H1 (cell line): Measurements from ENCODE around the gene SDHAF2. TPM values are rescaled to one million over a fixed set of nuclear protein-coding genes. Genes with fewer than 3 reads are reported as not detected.

Experiments
- CTCF ChIA-PET: fragments of 300-600 bp; sonication (Branson Sonifier 250); formaldehyde crosslinking; loops from one replicate; lab custom pipeline; 2021; ENCODE audit not compliant: partially characterized antibody; lab: Charles Lee
- POLR2A ChIA-PET: fragments of 300-600 bp; sonication (Branson Sonifier 250); formaldehyde crosslinking; loops from one replicate; lab custom pipeline; 2021; ENCODE audit warnings: inconsistent platforms; ENCODE audit not compliant: partially characterized antibody; lab: Charles Lee
- DNase-seq, 2 experiments: peaks; one replicate each; pipeline versions ENCODE4 v3.0.0 to v3.0.0-alpha.2; 2010 to 2022; ENCODE audit warnings: low spot score in 2 of 2, low read depth in 1 of 2, mixed read lengths in 1 of 2
- FAIRE-seq: peaks from 2 replicates; lab custom pipeline; 2011; peaks lifted over from hg19 to GRCh38; lab: Jason Lieb, UNC
- H2AFZ ChIP-seq: 2 replicates; pipeline ENCODE4 v1.8.1; 2012; ENCODE audit warnings: low read length, inconsistent platforms
- H2AK5ac ChIP-seq: 2 replicates; pipeline ENCODE4 v1.6.1; 2013; ENCODE audit warnings: low read depth, low read length
- H2BK120ac ChIP-seq: replicated peaks from 2 replicates; pipeline ENCODE3; 2013; ENCODE audit warnings: low read depth, low read length, inconsistent platforms
- H2BK12ac ChIP-seq: 2 replicates; pipeline ENCODE4 v1.6.1; 2013; ENCODE audit warnings: low read depth, low read length
- H2BK15ac ChIP-seq: 2 replicates; pipeline ENCODE4 v1.6.1; 2013; ENCODE audit warnings: low read length
- H2BK20ac ChIP-seq: 2 replicates; pipeline ENCODE4 v1.6.1; 2013; ENCODE audit warnings: low read length
- H2BK5ac ChIP-seq: 2 replicates; pipeline ENCODE4 v1.6.1; 2013; ENCODE audit warnings: low read depth, low read length
- H3K14ac ChIP-seq: 2 replicates; pipeline ENCODE4 v1.6.1; 2013; ENCODE audit warnings: inconsistent platforms; ENCODE audit not compliant: insufficient read length
- H3K18ac ChIP-seq: 2 replicates; pipeline ENCODE4 v1.6.1; 2013; ENCODE audit warnings: low read length; ENCODE audit errors: extremely low read depth
- H3K23ac ChIP-seq: 2 replicates; pipeline ENCODE4 v1.6.1; 2013; ENCODE audit warnings: inconsistent platforms; ENCODE audit not compliant: insufficient read length
- H3K23me2 ChIP-seq: 2 replicates; pipeline ENCODE4 v1.6.1; 2013; ENCODE audit warnings: low read depth, low read length
- H3K27ac ChIP-seq: 2 replicates; pipeline ENCODE4 v1.6.1; 2011; ENCODE audit warnings: low read depth, low read length, inconsistent platforms
- H3K27me3 ChIP-seq, 4 experiments: replicated peaks in 1 of 4; 1 replicate in 1 of 4; 2 replicates in 3 of 4; pipeline versions ENCODE4 v1.6.1 to v1.8.1; 2011 to 2013; ENCODE audit warnings: low read length in 3 of 4, mild to moderate bottlenecking in 3 of 4, inconsistent platforms in 2 of 4, mixed read lengths in 2 of 4, moderate library complexity in 1 of 4; ENCODE audit not compliant: control insufficient read depth in 3 of 4, insufficient read depth in 3 of 4; ENCODE audit errors: extremely low read depth in 1 of 4
- H3K36me3 ChIP-seq, 4 experiments: 2 replicates each; pipeline versions ENCODE4 v1.6.1 to v1.8.1; 2011 to 2013; ENCODE audit warnings: mild to moderate bottlenecking in 4 of 4, low read length in 3 of 4, moderate library complexity in 2 of 4, control low read depth in 1 of 4, inconsistent platforms in 1 of 4; ENCODE audit not compliant: insufficient read depth in 4 of 4, control insufficient read depth in 2 of 4
- H3K4ac ChIP-seq: replicated peaks from 2 replicates; pipeline ENCODE3; 2013; ENCODE audit warnings: low read length, low read depth, mixed read lengths, inconsistent platforms; ENCODE audit not compliant: insufficient read length
- H3K4me1 ChIP-seq, 4 experiments: replicated peaks in 1 of 4; 1 replicate in 1 of 4; 2 replicates in 3 of 4; pipeline versions ENCODE4 v1.6.1 to v1.8.1; 2011 to 2013; ENCODE audit warnings: low read length in 3 of 4, inconsistent platforms in 2 of 4, mixed read lengths in 1 of 4; ENCODE audit not compliant: insufficient read depth in 4 of 4, control insufficient read depth in 3 of 4
- H3K4me2 ChIP-seq, 2 experiments: 2 replicates each; pipeline versions ENCODE4 v1.6.1 to v1.8.1; 2011 to 2013; ENCODE audit warnings: low read depth in 2 of 2, low read length in 2 of 2, control low read depth in 1 of 2, inconsistent platforms in 1 of 2, mild to moderate bottlenecking in 1 of 2; ENCODE audit not compliant: insufficient read depth in 1 of 2
- H3K4me3 ChIP-seq, 4 experiments: fragments of 200-600, 300-600 bp in 1 of 4; sonication (generic), shearing (Covaris generic), sonication (Bioruptor Twin) in 1 of 4; 2 replicates each; pipeline versions ENCODE4 v1.5.1 to v1.8.1; 2011 to 2016; ENCODE audit warnings: low read length in 4 of 4, low read depth in 3 of 4, control low read depth in 2 of 4, inconsistent platforms in 2 of 4, mild to moderate bottlenecking in 2 of 4, mixed read lengths in 1 of 4, moderate library complexity in 1 of 4; ENCODE audit not compliant: insufficient read depth in 2 of 4; ENCODE audit errors: extremely low read depth in 1 of 4
- H3K56ac ChIP-seq: replicated peaks from 2 replicates; pipeline ENCODE3; 2013; ENCODE audit warnings: low read depth, mild to moderate bottlenecking, mixed read lengths, low read length, inconsistent platforms; ENCODE audit not compliant: insufficient read length
- H3K79me1 ChIP-seq: 2 replicates; pipeline ENCODE4 v1.6.1; 2013; ENCODE audit warnings: low read depth, low read length, control low read depth
- H3K79me2 ChIP-seq, 2 experiments: 2 replicates each; pipeline versions ENCODE4 v1.6.1 to v1.8.1; 2012 to 2013; ENCODE audit warnings: low read length in 2 of 2, mild to moderate bottlenecking in 2 of 2, inconsistent platforms in 1 of 2; ENCODE audit not compliant: insufficient read depth in 2 of 2, control insufficient read depth in 1 of 2
- H3K9ac ChIP-seq, 4 experiments: replicated peaks in 1 of 4; 1 replicate in 1 of 4; 2 replicates in 3 of 4; pipeline versions ENCODE4 v1.6.1 to v1.8.1; 2011 to 2013; ENCODE audit warnings: low read depth in 3 of 4, low read length in 3 of 4, control low read depth in 2 of 4, mild to moderate bottlenecking in 2 of 4, moderate library complexity in 2 of 4, inconsistent platforms in 1 of 4; ENCODE audit errors: extremely low read depth in 1 of 4
- H3K9me3 ChIP-seq, 2 experiments: 2 replicates each; pipeline versions ENCODE4 v1.6.1 to v1.8.1; 2012 to 2013; ENCODE audit warnings: mild to moderate bottlenecking in 2 of 2, moderate library complexity in 2 of 2, control low read depth in 1 of 2, inconsistent platforms in 1 of 2, low read depth in 1 of 2, low read length in 1 of 2, mixed read lengths in 1 of 2; ENCODE audit not compliant: insufficient read depth in 2 of 2
- H4K20me1 ChIP-seq, 2 experiments: replicated peaks in 1 of 2; 2 replicates each; pipeline versions ENCODE3 to v1.8.1; 2011 to 2013; ENCODE audit warnings: inconsistent platforms in 2 of 2, low read length in 2 of 2, mild to moderate bottlenecking in 1 of 2; ENCODE audit not compliant: insufficient read depth in 2 of 2, control insufficient read depth in 1 of 2
- H4K5ac ChIP-seq: 2 replicates; pipeline ENCODE4 v1.6.1; 2013; ENCODE audit warnings: low read length, low read depth, mixed read lengths, inconsistent platforms; ENCODE audit not compliant: insufficient read length
- H4K8ac ChIP-seq: 2 replicates; pipeline ENCODE4 v1.8.0; 2013; ENCODE audit warnings: mild to moderate bottlenecking, moderate library complexity, low read length, inconsistent platforms; ENCODE audit not compliant: insufficient read depth; ENCODE audit errors: extremely low read depth
- H4K91ac ChIP-seq: replicated peaks from 2 replicates; pipeline ENCODE3; 2013; ENCODE audit warnings: low read length, mixed read lengths, inconsistent platforms; ENCODE audit not compliant: insufficient read length
- CTBP2 ChIP-seq: IDR thresholded peaks from 2 replicates; pipeline ENCODE4 v1.7.0; 2011; ENCODE audit warnings: borderline replicate concordance, mild to moderate bottlenecking, moderate library complexity, mixed read lengths, low read length; ENCODE audit not compliant: insufficient read depth, insufficient read length
- EZH2 ChIP-seq: fragments of 200-600 bp; sonication (generic); IDR thresholded peaks from 2 replicates; pipeline ENCODE4 v1.7.1; 2012; ENCODE audit warnings: low read depth, mild to moderate bottlenecking, moderate library complexity, low read length, inconsistent platforms; ENCODE audit not compliant: severe bottlenecking
- FOSL1 ChIP-seq: IDR thresholded peaks from 2 replicates; pipeline ENCODE4 v1.6.1; 2011; ENCODE audit warnings: mild to moderate bottlenecking, low read depth, low read length, moderate library complexity; ENCODE audit not compliant: insufficient read depth
- GABPA ChIP-seq: IDR thresholded peaks from 2 replicates; pipeline ENCODE4 v1.6.1; 2011; ENCODE audit warnings: mild to moderate bottlenecking, low read length, moderate library complexity, borderline replicate concordance; ENCODE audit not compliant: insufficient read depth
- HDAC2 ChIP-seq, 2 experiments: fragments of 300-600 bp in 1 of 2; sonication (generic) in 1 of 2; IDR thresholded peaks; 2 replicates each; pipeline ENCODE4 v1.6.1; 2011 to 2012; ENCODE audit warnings: low read depth in 2 of 2, low read length in 2 of 2, mild to moderate bottlenecking in 2 of 2, moderate library complexity in 2 of 2, borderline replicate concordance in 1 of 2, inconsistent platforms in 1 of 2
- NRF1 ChIP-seq: IDR thresholded peaks from 2 replicates; pipeline ENCODE4 v1.6.1; 2011; ENCODE audit warnings: mild to moderate bottlenecking, low read depth, low read length, improper control_type of control experiment
- POLR2AphosphoS5 ChIP-seq: IDR thresholded peaks from 2 replicates; pipeline ENCODE4 v1.6.1; 2011; ENCODE audit warnings: low read depth, low read length
- RAD21 ChIP-seq, 2 experiments: IDR thresholded peaks in 1 of 2; conservative IDR thresholded peaks in 1 of 2; 2 replicates each; pipeline ENCODE4 v1.6.1; 2011; ENCODE audit warnings: low read depth in 2 of 2, low read length in 2 of 2, improper control_type of control experiment in 1 of 2, inconsistent platforms in 1 of 2, mild to moderate bottlenecking in 1 of 2, moderate library complexity in 1 of 2
- SIRT6 ChIP-seq: IDR thresholded peaks from one replicate; pipeline ENCODE4 v1.7.1; 2012; ENCODE audit warnings: low read length, inconsistent platforms
- SP1 ChIP-seq: IDR thresholded peaks from 2 replicates; pipeline ENCODE4 v1.6.1; 2011; ENCODE audit warnings: low read depth, low read length
- SP4 ChIP-seq: IDR thresholded peaks from 2 replicates; pipeline ENCODE4 v1.6.1; 2012; ENCODE audit warnings: low read length, inconsistent platforms
- TBP ChIP-seq: IDR thresholded peaks from 2 replicates; pipeline ENCODE4 v1.6.1; 2011; ENCODE audit warnings: low read depth, low read length, improper control_type of control experiment
- WGBS, 2 experiments: shearing (Covaris generic) in 1 of 2; methylation state at CpG; one replicate each; pipeline versions ENCODE4 v1.1.6 to v1.1.7; 2013 to 2015; ENCODE audit warnings: low lambda C conversion rate in 2 of 2, mixed read lengths in 2 of 2, inconsistent platforms in 1 of 2, low coverage in 1 of 2, missing lambda C conversion rate in 1 of 2; ENCODE audit not compliant: insufficient replicate concordance in 2 of 2, insufficient coverage in 1 of 2, insufficient read length in 1 of 2; ENCODE audit errors: extremely low coverage in 1 of 2, missing lambda C conversion rate in 1 of 2; 5-methylcytosine and 5-hydroxymethylcytosine counted together
- polyA plus RNA-seq, 7 experiments: library from polyadenylated mRNA; depleted of rRNA in 3 of 7; stranded (reverse) in 5 of 7; unstranded in 2 of 7; fragments of >200 nt in 5 of 7; fragments of 200-250 nt in 2 of 7; gene quantifications; 1 replicate in 5 of 7; 2 replicates in 1 of 7; 4 replicates in 1 of 7; pipeline versions ENCODE4 v1.2.1 to v1.2.3, GENCODE V29; 2011 to 2013; ENCODE audit warnings: missing spikeins in 2 of 7, mixed read lengths in 2 of 7
- total RNA-seq: library from RNA; stranded (reverse); fragmentation: NEBNext Ultra II Directional; extraction: Animal tissue kit (Norgen Biotek cat#: 25700); gene quantifications from 2 replicates; pipeline ENCODE4 v1.2.1, GENCODE V29; 2021
- TF ChIP-seq, protein P1 (sequence below): IDR thresholded peaks from 2 replicates; pipeline ENCODE4 v1.6.1; 2012; ENCODE audit warnings: inconsistent platforms

SDHAF2 gene
- total and polyA plus RNA-seq, 2 of the 8 experiments (the other 6 are each of a cell fraction or from before 2014, with no cell fraction given) = 41.0 to 114 TPM

DNA sequence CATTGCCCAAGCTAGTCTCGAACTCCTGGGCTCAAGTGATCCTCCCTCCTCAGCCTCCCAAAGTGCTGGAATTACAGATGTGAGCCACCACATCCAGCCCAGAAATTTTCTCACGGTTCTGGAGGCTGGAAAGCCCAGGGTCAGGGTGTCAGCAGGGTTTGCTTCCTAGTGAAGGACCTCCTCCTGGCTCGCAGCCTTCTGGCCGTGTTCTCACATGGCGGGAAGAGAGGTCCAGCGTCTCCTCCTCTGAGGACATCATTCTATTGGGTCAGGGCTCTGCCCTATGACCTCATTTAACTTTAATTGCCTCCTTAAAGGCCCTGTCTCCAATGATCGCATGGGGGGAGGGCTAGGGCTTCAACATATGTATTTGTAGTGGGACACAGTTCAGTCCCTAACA is 38.1 kb downstream of the SDHAF2 start:
- Histone ChIP-seq H3K79me1 (no peaks in the 10 kb centered on the region), H3K79me2 (no peaks in the 10 kb centered on the region), H3K56ac (no peak overlapping the region), H3K27me3 (no peaks in the 10 kb centered on the region), H2BK12ac (no peak overlapping the region), H4K5ac (no peak overlapping the region), H3K36me3 (0 out of 8 replicates have a peak, but pooled peaks cover 0 to 4% (median 0%) of the 10 kb centered on the region in 4 experiments), H2AFZ (no peak overlapping the region), H3K4me3 (no peak overlapping the region), H3K9me3 (no peaks in the 10 kb centered on the region), H3K14ac (no peak overlapping the region), H2BK20ac (no peak overlapping the region), H2BK15ac (no peak overlapping the region), H3K4me2 (no peak overlapping the region), H2BK120ac (no peak overlapping the region), H4K20me1 (no peaks in the 10 kb centered on the region), H4K91ac (no peak overlapping the region), H2BK5ac (no peak overlapping the region), H3K27ac (no peak overlapping the region), H3K9ac (no peak overlapping the region), H3K23ac (no peak overlapping the region), H3K18ac (no peak overlapping the region), H2AK5ac (no peak overlapping the region), H3K4ac (no peak overlapping the region), H3K4me1 (no peaks in the 10 kb centered on the region), H4K8ac (no peak overlapping the region; the same call in 1 of the 2 replicates), H3K23me2 (no peaks in the 10 kb centered on the region)
- DNase-seq (no peak), FAIRE-seq (no peak)
- ChIA-PET CTCF (interaction anchor here (1.3 to 57.8 kb wide), 6 partner anchors 10 to 170 kb away, joined by 3 to 2106 read pairs (median 8); partner anchors contain the start of gene LRRC10B), POLR2A (interaction anchor here (0.9 kb wide), 1 partner anchor 29 kb away, joined by 3 read pairs; no protein-coding TSS in a partner anchor)
- WGBS, 2 experiments = 89% methylated on average over 7 of the region's 7 CpGs; no CpG with 5 or more reads in 1 of the 2 experiments
- TF ChIP-seq TBP (no peak), SIRT6 (no peak), CTBP2 (no peak), NRF1 (no peak), POLR2AphosphoS5 (no peak), HDAC2 (IDR thresholded peaks at IDR 0.05; ENCODE audit: borderline replicate concordance in 1 of 2, low read depth in 2 of 2, low read length in 2 of 2) (no peak), GABPA (no peak), SP4 (no peak), SP1 (no peak), EZH2 (no peak), FOSL1 (no peak), RAD21 (IDR thresholded peaks at IDR 0.05 in 1 of 2, conservative IDR thresholded peaks at IDR 0.05 in 1 of 2; ENCODE audit: low read depth in 2 of 2, low read length in 2 of 2) (no peak)
- TF ChIP-seq, protein P1, sequence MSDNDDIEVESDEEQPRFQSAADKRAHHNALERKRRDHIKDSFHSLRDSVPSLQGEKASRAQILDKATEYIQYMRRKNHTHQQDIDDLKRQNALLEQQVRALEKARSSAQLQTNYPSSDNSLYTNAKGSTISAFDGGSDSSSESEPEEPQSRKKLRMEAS = no peak
